ENCODE measurements around the gene IKZF3.

GRCh38 chr17:39787743-39788484 lies 76.2 kb downstream of the IKZF3 start:
- TF ChIP-seq CTCF (IDR thresholded peaks at IDR 0.05) (no peak), EP300 (IDR thresholded peaks at IDR 0.05) (no peak), POLR2A (IDR thresholded peaks at IDR 0.05) (no peak), POLR2AphosphoS5 (IDR thresholded peaks at IDR 0.05) (no peak)

Measured in suprapubic skin (tissue), 4 donors.